ENCODE data around the gene GBGT1.
"Not testable (repeated sequence)": the region's sequence is repeated elsewhere in the genome, so short reads cannot be mapped to it uniquely, and the experiment has no call there.

The GBGT1 gene

DNA sequence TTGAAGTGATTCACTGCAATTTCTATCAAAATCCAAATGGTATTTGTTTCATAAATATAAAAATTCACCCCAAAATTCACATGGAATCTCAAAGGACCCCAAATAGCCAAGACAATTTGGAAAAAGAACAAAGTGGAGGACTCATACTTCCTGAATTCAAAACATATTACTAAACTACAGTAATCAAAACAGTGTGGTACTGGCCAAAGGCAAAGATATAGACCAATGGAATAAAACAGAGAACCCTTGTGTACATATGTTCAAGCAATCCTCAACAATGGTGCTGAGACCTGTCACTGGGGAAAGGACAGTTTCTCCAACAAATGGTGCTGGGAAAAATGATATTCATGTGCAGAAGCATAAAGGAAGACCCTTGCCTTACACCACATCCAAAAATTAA is 31.3 kb upstream of the GBGT1 start:
- DNase-seq (ENCODE audit: low read depth), result no peak

DNA sequence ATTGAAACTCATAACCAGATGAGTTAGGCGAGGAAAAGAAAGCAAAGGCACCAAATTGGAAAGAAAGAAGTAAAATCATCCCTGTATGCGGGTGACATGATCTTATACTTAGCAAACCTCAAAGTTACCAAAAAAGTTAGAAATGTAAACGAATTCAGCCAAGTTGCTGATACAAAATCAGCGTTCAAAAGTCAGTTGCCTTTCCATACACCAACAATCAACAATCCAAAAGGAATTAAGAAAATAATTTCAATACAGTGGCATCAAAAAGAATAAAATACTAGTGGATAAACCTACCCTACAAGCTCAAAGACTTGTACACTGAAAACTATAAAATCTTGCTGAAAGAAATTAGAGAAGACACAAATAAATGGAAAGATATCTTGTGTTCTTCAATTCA is 30.9 kb upstream of the GBGT1 start:
- no peak for DNase-seq (ENCODE audit: low read depth)

DNA sequence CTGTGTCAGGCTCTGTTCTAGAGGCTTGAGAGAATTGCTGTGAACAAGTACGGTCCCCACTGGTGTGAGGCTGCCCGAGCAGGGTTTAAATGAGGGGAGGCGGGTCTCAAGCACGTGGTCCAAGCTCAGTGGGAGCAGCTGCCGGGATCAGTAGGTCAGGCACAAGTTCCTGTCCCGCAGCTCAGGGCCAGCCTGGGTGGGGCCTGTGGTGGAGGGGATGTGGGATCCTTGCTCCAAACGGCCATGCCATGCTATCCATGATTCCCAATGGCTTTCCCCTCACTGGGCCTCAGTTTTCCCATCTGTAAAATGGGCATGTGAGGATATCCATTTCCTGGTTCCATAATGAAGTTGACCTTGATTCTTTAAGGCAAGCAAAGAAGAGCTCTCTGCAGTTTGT is 28.3 kb upstream of the GBGT1 start:
- no peak for DNase-seq (ENCODE audit: low read depth)

DNA sequence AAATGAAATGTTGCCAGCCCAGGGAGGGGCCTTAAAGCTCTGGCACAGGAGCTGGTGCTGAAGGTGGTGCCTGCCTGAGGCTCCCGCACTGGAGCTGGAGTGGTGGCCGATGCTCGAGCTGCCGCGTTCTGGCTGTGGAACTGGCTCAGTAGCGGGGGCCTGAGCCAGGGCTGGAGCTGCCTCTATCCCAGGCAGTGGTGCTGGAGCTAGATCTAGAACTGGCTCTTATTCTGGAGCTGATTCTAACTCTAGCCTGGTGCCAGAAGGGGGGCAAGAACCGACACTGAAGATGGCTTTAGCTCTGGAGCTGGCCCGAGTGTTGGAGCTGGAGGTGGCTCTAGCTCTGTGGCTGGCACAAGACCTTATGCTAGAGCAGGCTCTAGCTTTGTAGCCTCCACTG is 26.1 kb upstream of the GBGT1 start:
- no peak for DNase-seq (ENCODE audit: low read depth)

DNA sequence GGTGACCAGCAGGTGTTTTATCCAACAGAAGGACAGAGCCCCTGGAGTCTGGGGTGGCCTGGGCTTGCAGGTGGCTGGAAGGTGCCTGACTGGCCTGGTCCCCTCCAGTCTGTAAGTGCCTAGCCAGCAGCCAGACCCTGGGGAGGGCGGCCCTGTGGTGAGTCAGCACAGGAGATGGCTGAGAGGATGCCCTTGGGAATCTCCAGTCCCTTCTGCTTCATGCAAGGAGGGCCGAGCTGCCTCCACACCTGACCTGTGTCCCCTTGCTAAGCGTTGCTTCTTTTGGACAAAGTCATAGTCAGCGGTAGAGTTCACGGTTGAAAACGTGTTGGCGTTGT is 25.1 kb upstream of the GBGT1 start:
- DNase-seq (ENCODE audit: low read depth), result no peak

DNA sequence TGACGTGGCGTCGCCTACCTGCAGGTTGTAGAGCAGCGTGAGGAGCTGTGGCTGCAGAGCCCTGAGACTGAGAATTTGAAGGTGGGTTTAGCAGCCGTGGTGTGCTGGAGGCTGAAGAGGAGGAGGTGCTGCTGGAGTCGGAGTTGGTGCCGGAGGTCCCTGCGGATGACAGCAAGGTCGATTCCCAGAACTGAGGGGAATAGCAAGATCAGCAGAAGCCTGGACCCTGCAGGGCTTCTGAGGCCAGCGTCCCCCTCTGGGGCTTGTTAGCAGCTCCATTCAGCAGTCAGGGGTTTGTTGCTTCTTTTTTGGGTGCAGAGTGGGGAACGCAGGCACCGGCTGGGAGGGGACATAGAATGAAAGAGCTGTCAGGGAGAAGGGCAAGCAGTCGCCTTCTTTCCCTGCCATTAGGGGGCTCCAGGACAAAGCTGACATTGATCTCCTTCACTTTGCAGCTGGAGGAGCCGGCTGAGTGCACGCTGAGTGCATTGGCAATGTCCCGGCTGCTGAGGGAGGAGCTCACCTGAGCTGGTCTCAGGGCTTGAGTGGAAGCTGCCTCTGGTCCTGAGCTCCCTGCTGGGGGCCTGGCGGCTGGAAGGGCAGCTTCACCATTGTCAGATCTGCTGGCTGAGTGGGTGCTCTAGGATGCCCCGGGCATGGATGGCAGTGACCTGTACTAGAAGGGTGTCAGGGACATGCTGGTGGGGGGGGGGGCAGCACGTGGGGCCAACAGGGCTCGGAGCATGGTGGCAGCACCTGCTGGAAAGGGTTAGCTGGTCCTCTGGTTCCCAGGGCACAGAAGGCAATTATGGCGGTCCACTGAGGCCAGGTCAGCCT is 24.5 kb upstream of the GBGT1 start:
- DNase-seq (ENCODE audit: low read depth), result no peak

DNA sequence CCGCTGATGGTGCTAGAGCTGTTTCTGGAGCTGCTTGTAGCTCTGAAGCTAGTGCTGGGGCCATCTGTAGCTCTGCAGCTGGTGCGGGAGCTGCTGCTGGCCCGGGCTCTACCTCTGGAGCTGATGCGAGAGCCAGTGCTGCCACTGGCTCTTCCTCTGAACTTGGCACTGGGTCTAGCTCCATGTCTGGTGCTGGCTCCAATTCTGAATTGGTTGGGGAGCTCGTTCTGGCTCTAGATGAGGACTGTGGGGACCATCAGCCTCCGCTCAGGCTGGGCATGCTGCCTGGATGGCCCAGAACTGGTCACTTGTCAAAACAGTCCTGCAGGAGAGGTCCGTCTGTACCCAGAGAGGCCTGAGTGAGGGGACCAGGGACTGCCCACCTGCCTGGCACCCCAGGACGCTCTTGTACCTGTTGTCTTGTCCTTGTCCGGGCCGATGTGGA is 23.9 kb upstream of the GBGT1 start:
- DNase-seq (ENCODE audit: low read depth), result no peak

DNA sequence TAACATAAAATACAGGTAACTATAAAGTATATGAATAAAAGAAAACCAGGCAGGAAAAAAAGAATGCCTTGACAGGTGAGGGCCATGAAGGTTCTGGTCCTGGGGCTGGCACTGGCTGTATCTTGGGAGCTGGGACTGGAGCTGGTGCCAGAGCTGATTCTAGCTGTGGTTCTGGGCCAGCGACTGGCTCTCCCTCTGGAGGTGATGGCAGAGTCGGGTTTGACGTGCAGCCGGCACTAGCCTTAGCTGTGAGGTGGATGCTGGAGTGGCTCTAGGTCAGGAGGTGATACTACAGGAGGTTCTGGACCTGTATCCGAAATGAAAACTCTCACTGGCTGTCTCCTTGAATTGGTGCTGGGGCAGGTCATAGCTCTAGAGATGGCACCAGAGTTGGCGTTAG is 23.0 kb upstream of the GBGT1 start:
- no peak for DNase-seq (ENCODE audit: low read depth)

DNA sequence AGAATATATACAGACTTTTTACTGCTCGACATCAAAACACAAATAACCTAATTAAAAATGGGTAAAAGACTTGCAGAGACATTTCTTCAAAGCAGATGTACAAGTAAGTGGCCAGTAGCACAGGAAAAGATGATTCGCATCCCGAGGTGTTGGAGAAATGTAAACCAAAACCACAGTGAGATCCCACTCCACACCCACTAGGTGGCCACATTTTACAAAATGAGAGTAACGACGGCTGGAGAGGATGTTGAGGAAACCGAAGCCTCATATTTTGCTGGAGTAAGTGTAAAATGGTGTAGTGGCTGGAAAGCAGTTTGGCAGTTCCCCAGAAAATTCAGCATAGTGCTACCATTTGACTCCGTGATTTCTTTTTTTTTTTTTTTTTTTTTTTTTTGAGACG is 21.3 kb upstream of the GBGT1 start:
- peak; percentile 55 for DNase-seq (ENCODE audit: low read depth)

DNA sequence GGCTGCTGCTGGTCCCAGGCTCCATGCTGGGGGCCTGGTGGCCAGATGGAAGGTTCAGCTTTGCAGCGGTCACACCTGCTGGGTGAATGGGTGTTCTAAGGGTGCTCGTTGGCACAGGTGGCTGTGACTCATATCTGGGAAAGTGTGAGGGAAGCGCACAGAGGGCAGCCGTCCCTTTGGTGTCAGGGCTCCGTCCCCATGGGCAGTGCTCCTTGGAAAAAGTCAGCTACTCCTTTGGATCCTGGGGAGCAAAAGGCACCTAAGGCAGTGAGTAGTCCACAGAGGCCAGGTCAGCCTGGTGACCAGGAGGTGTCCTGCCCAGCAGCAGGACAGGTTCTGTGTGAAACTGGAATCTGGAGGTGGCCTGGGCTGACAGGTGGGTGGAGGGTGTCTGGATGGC is 18.4 kb upstream of the GBGT1 start:
- DNase-seq (ENCODE audit: low read depth), result no peak

DNA sequence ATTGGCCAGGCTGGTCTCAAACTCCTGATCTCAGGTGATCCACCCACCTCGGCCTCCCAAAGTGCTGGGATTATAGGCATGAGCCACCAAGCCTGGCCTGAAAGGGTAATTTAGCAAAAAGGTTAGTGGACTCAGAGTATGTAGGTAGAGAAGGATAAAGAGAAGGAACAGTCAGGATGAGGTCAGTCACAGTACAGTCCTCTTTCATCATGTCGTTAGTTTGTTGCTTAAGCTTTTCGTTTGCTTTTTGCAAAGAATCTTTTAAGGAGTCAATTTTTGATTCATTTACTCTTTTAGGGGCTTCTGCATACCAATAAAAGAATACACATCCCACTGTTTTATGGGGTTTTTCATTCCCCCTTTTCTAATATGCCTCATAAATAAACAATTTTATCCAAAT is 17.8 kb upstream of the GBGT1 start:
- no peak for DNase-seq (ENCODE audit: low read depth)

DNA sequence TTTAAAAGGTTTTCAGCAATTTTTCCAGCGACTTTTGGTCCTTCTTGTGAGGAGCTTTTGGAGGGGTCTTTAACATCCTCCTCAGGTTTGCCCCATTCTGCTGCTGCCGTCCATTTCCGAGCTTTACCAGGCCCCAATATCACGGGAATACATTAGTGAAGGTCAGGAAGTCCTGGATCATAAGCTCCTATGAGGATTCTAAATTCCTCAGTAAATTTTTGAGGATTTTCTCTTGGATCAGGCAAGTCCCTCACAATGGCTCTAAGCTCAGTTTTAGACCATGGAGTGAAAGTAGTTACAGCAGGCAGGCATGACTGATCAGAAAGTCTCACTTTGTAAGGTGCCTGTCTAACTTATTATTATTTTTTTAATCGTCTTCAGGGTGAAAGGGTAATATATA is 17.2 kb upstream of the GBGT1 start:
- no peak for DNase-seq (ENCODE audit: low read depth)

DNA sequence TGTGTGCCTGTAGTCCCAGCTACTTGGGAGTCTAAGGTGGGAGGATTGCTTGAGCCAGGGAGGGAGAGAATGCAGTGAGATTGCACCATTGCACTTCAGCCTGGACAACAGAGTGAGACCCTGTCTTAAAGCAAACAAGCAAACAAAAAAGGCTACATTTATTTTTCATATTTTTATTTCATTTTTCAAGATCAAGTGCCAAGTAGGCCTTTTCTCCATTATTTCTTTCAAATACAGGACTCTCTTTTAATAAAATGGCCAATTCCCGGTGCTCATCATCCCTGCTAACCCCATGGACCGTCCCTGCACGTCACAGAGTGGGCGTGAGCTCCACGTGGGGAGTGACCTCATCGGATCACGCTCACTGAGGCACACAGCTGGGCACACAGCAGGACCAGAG is 9.3 kb upstream of the GBGT1 start:
- DNase-seq (ENCODE audit: low read depth), result no peak

DNA sequence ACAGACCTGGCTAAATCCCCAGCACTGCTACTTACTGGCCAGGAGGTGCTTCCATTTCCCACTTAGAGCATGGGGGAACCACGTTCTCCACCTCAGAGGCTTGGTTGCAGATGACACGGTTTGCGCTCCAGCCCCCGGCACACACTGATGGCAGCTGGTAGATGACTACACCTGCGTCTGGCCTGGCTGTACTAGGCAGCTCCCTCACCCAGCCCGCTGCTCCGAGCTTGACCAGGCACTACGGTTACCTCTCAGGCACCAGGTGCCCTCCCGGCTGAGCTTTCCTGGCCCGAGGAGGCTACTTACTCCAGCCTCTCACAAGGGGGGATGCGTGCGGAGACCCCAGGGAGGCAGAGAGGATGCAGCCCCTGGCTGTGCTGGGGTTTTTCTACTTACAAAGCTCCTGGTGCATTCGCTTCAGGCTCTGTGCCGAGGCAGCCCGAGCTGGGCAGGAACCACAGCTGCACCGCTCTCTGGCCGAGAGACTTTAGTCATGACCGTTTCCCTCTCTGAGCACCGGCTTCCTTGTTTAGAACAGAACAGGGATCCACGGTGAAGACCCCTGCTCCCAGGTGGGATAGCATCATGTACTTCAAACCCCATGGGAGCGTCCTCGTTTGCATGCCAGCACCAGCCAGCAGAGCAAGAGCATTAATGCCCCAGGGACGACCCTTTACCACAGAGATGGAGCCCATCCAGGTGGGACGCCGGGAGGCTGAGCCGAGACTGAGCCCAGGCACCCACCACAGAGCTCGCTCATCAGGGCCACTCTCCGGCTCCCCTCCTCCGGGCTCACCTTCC is 7.6 kb upstream of the GBGT1 start:
- no peak for DNase-seq (ENCODE audit: low read depth)

DNA sequence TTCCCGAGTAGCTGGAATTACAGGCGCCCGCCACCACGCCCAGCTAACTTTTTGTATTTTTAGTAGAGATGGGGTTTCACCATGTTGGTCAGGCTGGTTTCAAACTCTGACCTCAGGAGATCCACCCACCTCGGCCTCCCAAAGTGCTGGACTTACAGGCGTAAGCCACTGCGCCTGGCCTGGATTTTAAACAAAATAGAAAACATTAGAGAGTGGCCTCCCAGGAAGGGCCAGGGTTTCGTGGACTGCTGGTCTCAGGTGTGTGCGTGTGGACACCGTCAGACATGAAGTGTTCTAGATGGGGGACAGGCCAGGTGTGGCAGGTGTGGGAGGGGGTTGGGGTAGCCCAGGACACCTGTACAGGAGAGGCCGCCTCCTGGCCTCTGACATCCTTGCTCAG is 7.0 kb upstream of the GBGT1 start:
- DNase-seq (ENCODE audit: low read depth), result no peak

DNA sequence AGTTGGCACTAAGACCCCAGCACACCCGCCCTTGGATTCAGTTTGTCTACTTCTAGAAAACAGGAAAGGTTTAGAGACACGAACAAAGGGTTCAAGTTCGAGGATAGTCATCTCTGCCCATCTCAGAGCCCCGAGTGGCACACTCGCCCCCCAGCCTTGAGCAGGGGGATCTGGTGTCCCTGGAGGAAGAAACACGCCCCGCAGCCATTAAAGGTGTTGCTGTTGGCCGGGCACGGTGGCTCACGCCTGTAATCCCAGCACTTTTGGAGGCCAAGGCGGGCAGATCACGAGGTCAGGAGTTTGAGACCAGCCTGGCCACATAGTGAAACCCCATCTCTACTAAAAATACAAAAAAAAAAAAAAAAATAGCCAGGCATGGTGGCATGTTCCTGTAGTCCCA is 6.0 kb upstream of the GBGT1 start:
- DNase-seq (ENCODE audit: low read depth), result not testable (repeated sequence)

DNA sequence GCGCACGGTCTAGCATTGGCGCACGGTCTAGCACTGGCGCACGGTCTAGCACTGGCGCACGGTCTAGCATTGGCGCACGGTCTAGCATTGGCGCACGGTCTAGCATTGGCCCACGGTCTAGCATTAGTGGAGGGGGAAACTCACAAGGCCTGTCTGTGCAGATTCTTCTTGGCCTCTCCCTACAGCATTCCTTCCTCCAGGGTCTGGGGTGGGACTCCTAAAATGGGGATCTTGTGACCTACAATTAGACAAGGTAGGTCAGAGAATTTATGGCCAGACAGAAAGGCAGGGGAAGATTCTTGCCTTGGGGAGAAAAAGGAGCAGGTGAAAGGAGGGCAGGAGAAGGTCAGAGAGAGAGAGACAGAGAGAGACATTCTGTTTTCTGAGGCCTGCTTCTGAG is 5.4 kb upstream of the GBGT1 start:
- DNase-seq (ENCODE audit: low read depth), result no peak

DNA sequence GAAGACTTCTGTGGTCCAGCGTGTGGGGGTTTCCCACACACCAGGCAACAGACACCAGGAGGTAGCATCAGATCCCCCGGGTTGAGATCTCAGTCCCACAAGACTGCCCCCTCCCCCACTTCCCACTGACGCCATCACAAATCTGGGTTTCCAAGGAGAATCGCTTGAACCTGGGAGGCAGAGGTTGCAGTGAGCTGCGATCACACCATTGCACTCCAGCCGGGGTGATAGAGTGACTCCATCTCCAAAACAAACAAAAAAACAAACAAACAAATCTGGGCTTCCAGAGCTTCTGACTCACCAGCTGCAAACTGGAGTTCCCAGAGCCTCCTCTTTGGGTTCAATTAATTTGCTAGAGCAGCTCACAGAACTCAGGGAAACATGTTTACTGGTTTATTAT is 4.7 kb upstream of the GBGT1 start:
- DNase-seq (ENCODE audit: low read depth), result no peak

DNA sequence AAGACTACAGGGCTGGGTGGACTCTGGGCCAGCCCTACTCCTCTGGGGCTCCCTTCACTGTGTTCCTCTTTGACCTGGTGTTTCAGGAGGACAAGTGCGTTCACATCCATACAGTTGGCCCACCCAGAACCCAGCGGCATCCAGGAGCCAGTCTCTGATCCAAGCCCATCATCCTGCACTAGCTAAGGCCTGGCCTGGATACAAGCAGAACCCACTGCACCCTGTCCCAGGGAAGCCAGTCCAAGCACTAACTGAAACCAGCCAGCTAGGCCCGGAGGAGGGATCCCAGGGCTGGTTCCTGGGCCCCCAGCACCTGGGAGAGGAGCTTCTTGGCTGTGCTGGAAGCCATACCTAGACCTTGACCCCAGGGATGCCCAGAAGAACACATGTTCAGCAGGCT is 4.1 kb upstream of the GBGT1 start:
- DNase-seq (ENCODE audit: low read depth), result no peak

DNA sequence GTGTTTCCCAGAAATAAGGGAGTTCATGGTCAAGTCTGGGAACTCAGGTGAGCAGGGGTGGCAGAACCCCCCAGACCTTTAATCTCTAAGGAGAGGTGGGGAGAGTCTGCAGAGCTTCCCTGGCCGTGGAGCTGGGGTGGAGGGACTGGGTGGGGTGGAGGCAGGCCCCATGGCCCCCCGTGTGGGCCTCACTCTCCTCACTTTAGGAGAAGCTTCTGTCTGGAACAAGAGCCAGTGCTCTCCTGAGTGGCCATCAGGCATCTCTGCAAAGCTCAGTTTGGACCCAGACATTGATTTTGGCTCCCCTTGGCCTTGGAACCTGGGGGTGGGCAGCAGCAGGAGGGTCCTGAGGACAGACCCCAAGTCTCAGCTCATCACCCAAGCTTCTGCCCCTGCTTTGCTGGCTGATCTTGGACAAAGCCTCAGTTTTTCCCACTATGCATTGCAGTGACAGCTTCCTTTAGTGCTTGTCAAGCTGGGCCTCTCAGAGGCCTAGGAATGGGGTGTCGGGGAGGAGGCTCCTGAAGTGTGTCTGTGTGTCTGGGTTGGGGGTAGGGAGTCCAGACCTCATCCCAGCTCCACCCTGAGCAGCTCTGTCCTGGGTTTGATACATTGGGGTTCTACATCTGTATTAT is 3.5 kb upstream of the GBGT1 start:
- DNase-seq (ENCODE audit: low read depth), result no peak

DNA sequence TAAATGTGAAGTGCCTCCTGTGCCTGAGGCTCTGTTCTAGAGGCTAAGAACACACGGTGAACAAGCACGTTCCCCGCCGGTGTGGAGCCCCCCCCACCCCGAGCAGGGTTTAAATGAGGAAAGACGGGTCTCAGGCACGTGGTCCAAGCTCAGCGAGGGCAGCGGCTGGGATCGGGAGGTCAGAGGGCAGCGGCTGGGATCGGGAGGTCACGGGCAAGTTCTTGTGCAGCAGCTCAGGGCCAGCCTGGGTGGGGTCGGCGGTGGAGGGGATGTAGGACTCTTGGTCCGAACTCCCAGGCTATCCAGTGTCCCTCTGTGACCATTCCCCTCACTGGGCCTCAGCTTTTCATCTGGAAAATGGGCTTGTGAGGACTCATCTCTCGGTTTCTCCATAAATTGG is 2.7 kb upstream of the GBGT1 start:
- no peak for DNase-seq (ENCODE audit: low read depth)

DNA sequence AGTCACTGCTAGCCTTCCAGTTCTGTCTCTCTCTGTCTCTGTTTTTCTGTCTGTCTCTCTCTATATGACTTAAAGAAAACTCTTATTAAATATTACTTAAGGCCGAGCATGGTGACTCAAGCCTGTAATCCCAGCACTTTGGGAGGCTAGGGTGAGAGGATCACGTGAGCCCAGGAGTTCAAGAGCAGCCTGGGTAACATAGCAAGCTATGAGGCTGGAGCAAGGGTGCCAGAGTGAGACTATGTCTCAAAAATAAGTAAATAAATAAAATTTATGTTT is 1.7 kb upstream of the GBGT1 start:
- no peak for DNase-seq (ENCODE audit: low read depth)

DNA sequence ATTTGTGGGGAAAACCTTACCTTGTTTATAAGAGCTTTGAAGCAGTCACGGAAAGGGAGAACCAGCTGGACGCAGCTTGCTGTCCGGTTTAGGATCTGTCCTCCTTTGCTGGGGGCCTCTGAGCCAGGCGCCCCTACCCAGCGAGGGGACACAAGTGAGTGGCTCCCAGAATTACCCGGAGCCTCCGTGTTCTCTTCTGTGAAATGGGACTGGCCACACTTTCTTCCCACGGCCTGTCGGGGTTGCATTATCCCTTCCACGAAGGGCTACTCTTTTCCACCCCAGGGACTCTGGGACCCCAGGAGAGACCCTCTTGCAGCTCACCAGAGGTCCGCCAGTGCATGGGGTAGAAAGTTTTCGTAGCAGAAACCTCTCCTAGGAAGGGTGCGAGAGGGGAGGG is 477 bp upstream of the GBGT1 start:
- DNase-seq (ENCODE audit: low read depth), result no peak
